Mesothelial cell of epicardium (in vitro differentiated cells): Measurements from ENCODE around the gene PAPLN. TPM values are rescaled to one million over a fixed set of nuclear protein-coding genes. Genes with fewer than 3 reads are reported as not detected.

Source experiments
- DNase-seq, 2 experiments: peaks; one replicate each; pipeline ENCODE4 v3.0.0; 2021; ENCODE audit warnings: low spot score in 2 of 2; ENCODE audit not compliant: unreplicated experiment in 2 of 2
- H3K27ac Mint-ChIP-seq: 2 replicates; pipeline ENCODE4 v1.8.0; 2021; ENCODE audit warnings: mixed read lengths
- H3K27me3 Mint-ChIP-seq: 2 replicates; pipeline ENCODE4 v1.8.0; 2021; ENCODE audit warnings: low read depth, mixed read lengths
- H3K36me3 Mint-ChIP-seq: 2 replicates; pipeline ENCODE4 v1.8.0; 2021; ENCODE audit warnings: mixed read lengths
- H3K4me1 Mint-ChIP-seq: 2 replicates; pipeline ENCODE4 v1.8.0; 2021; ENCODE audit warnings: mixed read lengths
- H3K4me3 Mint-ChIP-seq: 2 replicates; pipeline ENCODE4 v1.8.0; 2021; ENCODE audit warnings: mild to moderate bottlenecking, moderate library complexity, mixed read lengths
- H3K9me3 Mint-ChIP-seq: 2 replicates; pipeline ENCODE4 v1.8.0; 2021; ENCODE audit warnings: mixed read lengths
- CTCF ChIP-seq: fragments of 200-600 bp; sonication (generic); IDR thresholded peaks from one replicate; pipeline ENCODE4 v1.5.0; 2021; ENCODE audit warnings: antibody characterized with exemption; ENCODE audit not compliant: unreplicated experiment
- total RNA-seq: library from RNA; stranded (reverse); gene quantifications from 3 replicates; pipeline ENCODE4 v1.2.1, GENCODE V29; 2021

Gene PAPLN
- total RNA-seq, 1 donor from 2014 or later, result 10.6 TPM

- H3K27ac Mint-ChIP-seq, result no peak overlapping the region
- no peak for TF ChIP-seq CTCF
- no peaks in the 10 kb centered on the region for H3K9me3 Mint-ChIP-seq
Measured at GRCh38 chr14:73235531-73236155, 1.7 kb upstream of the PAPLN start.

DNA sequence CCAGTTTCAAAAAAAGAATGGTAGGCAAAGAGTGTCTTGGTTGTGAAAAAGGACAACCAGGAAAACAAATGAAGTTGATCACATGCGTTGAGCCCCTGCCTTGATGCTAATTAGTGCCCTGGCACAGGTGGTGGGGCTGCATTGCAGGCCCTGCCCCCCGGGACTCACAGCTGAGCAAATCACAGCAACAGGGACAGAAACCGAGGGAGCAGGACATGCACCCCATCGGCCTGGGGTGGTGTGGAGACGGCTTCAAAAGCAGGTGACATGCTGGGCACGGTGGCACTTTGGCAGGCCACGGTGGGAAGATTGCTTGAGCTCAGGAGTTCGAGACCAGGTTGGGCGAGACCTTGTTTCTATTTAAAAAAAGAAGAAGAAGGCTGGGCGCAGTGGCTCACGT lies 1.1 kb upstream of the PAPLN start:
- Mint-ChIP-seq H3K9me3 (no peaks in the 10 kb centered on the region), H3K27ac (no peak overlapping the region), H3K36me3 (no peaks in the 10 kb centered on the region), H3K4me1 (peaks cover 53% of the 10 kb centered on the region), H3K27me3 (peaks cover 77% of the 10 kb centered on the region), H3K4me3 (peak overlapping the region; percentile 67)
- no peak for TF ChIP-seq CTCF
- no peak for DNase-seq

More at GRCh38 chr14:73235531-73236155, 1.7 kb upstream of the PAPLN start:
- DNase-seq, result no peak
- Mint-ChIP-seq H3K4me3 (peak overlapping the region; percentile 67), H3K4me1 (peaks cover 53% of the 10 kb centered on the region), H3K27me3 (peaks cover 72% of the 10 kb centered on the region), H3K36me3 (no peaks in the 10 kb centered on the region)

DNA sequence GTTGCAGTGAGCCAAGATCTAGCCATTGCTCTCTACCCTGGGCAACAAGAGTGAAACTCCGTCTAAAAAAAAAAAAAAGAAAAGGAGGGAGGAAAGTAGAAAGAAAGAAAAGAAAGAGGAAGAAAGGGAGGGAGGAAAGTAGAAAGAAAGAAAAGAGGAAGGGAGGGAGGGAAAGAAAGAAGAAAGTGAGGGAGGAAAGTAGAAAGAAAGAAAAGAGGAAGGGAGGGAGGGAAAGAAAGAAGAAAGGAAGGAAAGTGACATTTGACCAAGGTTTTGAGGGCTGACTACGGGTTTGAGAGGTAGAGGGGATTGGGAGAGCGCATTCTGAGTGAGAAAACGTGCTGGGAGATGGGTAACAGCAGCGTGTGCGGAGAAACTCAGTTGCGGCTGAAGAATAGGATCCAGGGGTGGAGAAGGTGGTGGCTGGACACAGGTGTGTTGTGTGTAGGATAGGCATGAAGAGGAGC lies 521 bp upstream of the PAPLN start:
- Mint-ChIP-seq H3K4me1 (peaks cover 52% of the 10 kb centered on the region), H3K27me3 (peaks cover 83% of the 10 kb centered on the region), H3K36me3 (no peaks in the 10 kb centered on the region), H3K9me3 (no peaks in the 10 kb centered on the region), H3K4me3 (peak overlapping the region; percentile 67), H3K27ac (no peak overlapping the region)
- no peak for DNase-seq
- no peak for TF ChIP-seq CTCF

- no peak overlapping the region for H3K27ac Mint-ChIP-seq
- no peak for TF ChIP-seq CTCF
- H3K4me3 Mint-ChIP-seq, result peak overlapping the region; percentile 64
- no peaks in the 10 kb centered on the region for H3K9me3 Mint-ChIP-seq
- H3K4me1 Mint-ChIP-seq, result peaks cover 44% of the 10 kb centered on the region
- peak in 1 of 2 experiments; percentile 55 for DNase-seq
- H3K27me3 Mint-ChIP-seq, result peaks cover 87% of the 10 kb centered on the region
- no peaks in the 10 kb centered on the region for H3K36me3 Mint-ChIP-seq
Measured at GRCh38 chr14:73237786-73238423, 599 bp downstream of the PAPLN start.

GRCh38 chr14:73238424-73238852 lies 1.1 kb downstream of the PAPLN start:
- H3K27me3 Mint-ChIP-seq, result peaks cover 85% of the 10 kb centered on the region
- H3K27ac Mint-ChIP-seq, result no peak overlapping the region
- no peaks in the 10 kb centered on the region for H3K9me3 Mint-ChIP-seq
- DNase-seq, result no peak
- H3K36me3 Mint-ChIP-seq, result no peaks in the 10 kb centered on the region
- no peak for TF ChIP-seq CTCF
- H3K4me3 Mint-ChIP-seq, result peak overlapping the region; percentile 64
- peaks cover 43% of the 10 kb centered on the region for H3K4me1 Mint-ChIP-seq
